ENCODE data around the gene ADIRF.
"Not testable (repeated sequence)": the region's sequence is repeated elsewhere in the genome, so short reads cannot be mapped to it uniquely, and the experiment has no call there.

ADIRF gene

GRCh38 chr10:86968271-86968993 lies at the start of gene ADIRF:
TSS of gene ADIRF (plus strand) at chr10:86968482. CDS start at chr10:86968545, 63 bp downstream.
- Histone ChIP-seq H3K4me1 (ENCODE audit: control insufficient read depth, insufficient read depth, low read length, unreplicated experiment) (peaks cover 47% of the 10 kb centered on the region), H3K27me3 (ENCODE audit: insufficient read depth, low read length) (no peaks in the 10 kb centered on the region), H3K36me3 (ENCODE audit: insufficient read depth, low read length) (no peaks in the 10 kb centered on the region), H3K79me2 (ENCODE audit: control insufficient read depth, insufficient read depth, low read length, unreplicated experiment) (no peaks in the 10 kb centered on the region), H3K4me3 (ENCODE audit: low read depth, low read length) (peak within 1 kb of the TSS; percentile 86), H2AFZ (ENCODE audit: low read length, unreplicated experiment) (no peak within 1 kb of the TSS), H3K27ac (ENCODE audit: low read depth, low read length) (no peak within 1 kb of the TSS)

GRCh38 chr10:86922553-86922961 lies 45.7 kb upstream of the ADIRF start:
- H2AFZ ChIP-seq (ENCODE audit: low read length, unreplicated experiment), result no peak overlapping the region
- no peak overlapping the region for H3K4me3 ChIP-seq (ENCODE audit: low read depth, low read length)
- H3K36me3 ChIP-seq (ENCODE audit: insufficient read depth, low read length), result peaks cover 17% of the 10 kb centered on the region
- no peak overlapping the region for H3K27ac ChIP-seq (ENCODE audit: low read depth, low read length)
- H3K79me2 ChIP-seq (ENCODE audit: control insufficient read depth, insufficient read depth, low read length, unreplicated experiment), result no peaks in the 10 kb centered on the region
- H3K4me1 ChIP-seq (ENCODE audit: control insufficient read depth, insufficient read depth, low read length, unreplicated experiment), result peaks cover 4% of the 10 kb centered on the region
- no peaks in the 10 kb centered on the region for H3K27me3 ChIP-seq (ENCODE audit: insufficient read depth, low read length)

- Histone ChIP-seq H3K4me1 (ENCODE audit: control insufficient read depth, insufficient read depth, low read length, unreplicated experiment) (peaks cover 16% of the 10 kb centered on the region), H3K27me3 (ENCODE audit: insufficient read depth, low read length) (no peaks in the 10 kb centered on the region), H2AFZ (ENCODE audit: low read length, unreplicated experiment) (no peak overlapping the region), H3K4me3 (ENCODE audit: low read depth, low read length) (no peak overlapping the region), H3K79me2 (ENCODE audit: control insufficient read depth, insufficient read depth, low read length, unreplicated experiment) (no peaks in the 10 kb centered on the region), H3K27ac (ENCODE audit: low read depth, low read length) (no peak overlapping the region), H3K36me3 (ENCODE audit: insufficient read depth, low read length) (peaks cover 7% of the 10 kb centered on the region)
Observed at GRCh38 chr10:86929468-86930380, 38.6 kb upstream of the ADIRF start.

- Histone ChIP-seq H3K36me3 (ENCODE audit: insufficient read depth, low read length) (peaks cover 7% of the 10 kb centered on the region), H3K4me3 (ENCODE audit: low read depth, low read length) (no peak overlapping the region), H3K27ac (ENCODE audit: low read depth, low read length) (peak overlapping the region; percentile 44), H3K27me3 (ENCODE audit: insufficient read depth, low read length) (no peaks in the 10 kb centered on the region), H2AFZ (ENCODE audit: low read length, unreplicated experiment) (no peak overlapping the region), H3K79me2 (ENCODE audit: control insufficient read depth, insufficient read depth, low read length, unreplicated experiment) (no peaks in the 10 kb centered on the region), H3K4me1 (ENCODE audit: control insufficient read depth, insufficient read depth, low read length, unreplicated experiment) (peaks cover 22% of the 10 kb centered on the region)
Observed at GRCh38 chr10:86931872-86932271, 36.4 kb upstream of the ADIRF start.

GRCh38 chr10:86932674-86933073 lies 35.6 kb upstream of the ADIRF start:
- Histone ChIP-seq H3K4me3 (ENCODE audit: low read depth, low read length) (no peak overlapping the region), H3K27me3 (ENCODE audit: insufficient read depth, low read length) (no peaks in the 10 kb centered on the region), H3K36me3 (ENCODE audit: insufficient read depth, low read length) (peaks cover 7% of the 10 kb centered on the region), H3K4me1 (ENCODE audit: control insufficient read depth, insufficient read depth, low read length, unreplicated experiment) (peaks cover 27% of the 10 kb centered on the region), H2AFZ (ENCODE audit: low read length, unreplicated experiment) (no peak overlapping the region), H3K79me2 (ENCODE audit: control insufficient read depth, insufficient read depth, low read length, unreplicated experiment) (no peaks in the 10 kb centered on the region), H3K27ac (ENCODE audit: low read depth, low read length) (no peak overlapping the region)

GRCh38 chr10:86934162-86934711 lies 34.0 kb upstream of the ADIRF start:
- H3K27ac ChIP-seq (ENCODE audit: low read depth, low read length); H3K4me3 ChIP-seq (ENCODE audit: low read depth, low read length); H3K36me3 ChIP-seq (ENCODE audit: insufficient read depth, low read length): not testable (repeated sequence)

GRCh38 chr10:86936661-86937501 lies 31.4 kb upstream of the ADIRF start:
- Histone ChIP-seq H3K27ac (ENCODE audit: low read depth, low read length) (no peak overlapping the region), H3K4me1 (ENCODE audit: control insufficient read depth, insufficient read depth, low read length, unreplicated experiment) (peaks cover 20% of the 10 kb centered on the region), H3K79me2 (ENCODE audit: control insufficient read depth, insufficient read depth, low read length, unreplicated experiment) (no peaks in the 10 kb centered on the region), H2AFZ (ENCODE audit: low read length, unreplicated experiment) (no peak overlapping the region), H3K4me3 (ENCODE audit: low read depth, low read length) (0 out of 2 replicates have a peak overlapping the region, but pooled peaks have one; percentile 24), H3K27me3 (ENCODE audit: insufficient read depth, low read length) (no peaks in the 10 kb centered on the region), H3K36me3 (ENCODE audit: insufficient read depth, low read length) (no peaks in the 10 kb centered on the region)

More at GRCh38 chr10:86934162-86934711, 34.0 kb upstream of the ADIRF start:
- not testable (repeated sequence) for H3K79me2 ChIP-seq (ENCODE audit: control insufficient read depth, insufficient read depth, low read length, unreplicated experiment); H3K27me3 ChIP-seq (ENCODE audit: insufficient read depth, low read length); H2AFZ ChIP-seq (ENCODE audit: low read length, unreplicated experiment)
- H3K4me1 ChIP-seq (ENCODE audit: control insufficient read depth, insufficient read depth, low read length, unreplicated experiment), result peaks cover 27% of the 10 kb centered on the region

GRCh38 chr10:86937502-86938154 lies 30.7 kb upstream of the ADIRF start:
- Histone ChIP-seq H3K79me2 (ENCODE audit: control insufficient read depth, insufficient read depth, low read length, unreplicated experiment) (no peaks in the 10 kb centered on the region), H3K36me3 (ENCODE audit: insufficient read depth, low read length) (no peaks in the 10 kb centered on the region), H3K4me1 (ENCODE audit: control insufficient read depth, insufficient read depth, low read length, unreplicated experiment) (peaks cover 13% of the 10 kb centered on the region), H3K27ac (ENCODE audit: low read depth, low read length) (no peak overlapping the region), H3K27me3 (ENCODE audit: insufficient read depth, low read length) (no peaks in the 10 kb centered on the region), H3K4me3 (ENCODE audit: low read depth, low read length) (no peak overlapping the region), H2AFZ (ENCODE audit: low read length, unreplicated experiment) (no peak overlapping the region)

GRCh38 chr10:86938260-86938659 lies 30.0 kb upstream of the ADIRF start:
- peaks cover 4% of the 10 kb centered on the region; the same call in 1 of the 2 replicates for H3K27me3 ChIP-seq (ENCODE audit: insufficient read depth, low read length)
- H3K79me2 ChIP-seq (ENCODE audit: control insufficient read depth, insufficient read depth, low read length, unreplicated experiment), result no peaks in the 10 kb centered on the region
- H3K27ac ChIP-seq (ENCODE audit: low read depth, low read length), result no peak overlapping the region
- no peaks in the 10 kb centered on the region for H3K36me3 ChIP-seq (ENCODE audit: insufficient read depth, low read length)
- H3K4me3 ChIP-seq (ENCODE audit: low read depth, low read length), result no peak overlapping the region
- H2AFZ ChIP-seq (ENCODE audit: low read length, unreplicated experiment), result no peak overlapping the region
- H3K4me1 ChIP-seq (ENCODE audit: control insufficient read depth, insufficient read depth, low read length, unreplicated experiment), result peaks cover 12% of the 10 kb centered on the region
